ENCODE data around the gene CCDC81. TPM values are rescaled to one million over a fixed set of nuclear protein-coding genes. Genes with fewer than 3 reads are reported as not detected.

The CCDC81 gene
- total RNA-seq, 1 experiment from 2014 or later: 0.33 TPM

- no peak for TF ChIP-seq CTCF (IDR thresholded peaks at IDR 0.05; ENCODE audit: unreplicated experiment)
- DNase-seq: no peak
- BruUV-seq (replicated peaks): no TSS peak
- Mint-ChIP-seq H3K36me3 (ENCODE audit: insufficient read depth, unreplicated experiment) (peaks cover 6% of the 10 kb centered on the region), H3K9me3 (ENCODE audit: low read depth, unreplicated experiment) (no peaks in the 10 kb centered on the region), H3K4me1 (ENCODE audit: low read depth, unreplicated experiment) (peaks cover 22% of the 10 kb centered on the region), H3K27me3 (ENCODE audit: unreplicated experiment) (no peaks in the 10 kb centered on the region), H3K27ac (ENCODE audit: unreplicated experiment) (no peak overlapping the region), H3K4me3 (ENCODE audit: low read depth, unreplicated experiment) (no peak overlapping the region)
- intact Hi-C loops (cut with micrococcal nuclease; ENCODE audit: unreplicated experiment): no loop called here
- CTCF ChIA-PET: no interaction called here
Observed at GRCh38 chr11:86442420-86442819, 67.7 kb downstream of the CCDC81 start.

- CTCF ChIA-PET: no interaction called here
- Mint-ChIP-seq H3K4me1 (ENCODE audit: low read depth, unreplicated experiment) (peaks cover 22% of the 10 kb centered on the region), H3K27me3 (ENCODE audit: unreplicated experiment) (no peaks in the 10 kb centered on the region), H3K4me3 (ENCODE audit: low read depth, unreplicated experiment) (no peak overlapping the region), H3K9me3 (ENCODE audit: low read depth, unreplicated experiment) (no peaks in the 10 kb centered on the region), H3K36me3 (ENCODE audit: insufficient read depth, unreplicated experiment) (peaks cover 6% of the 10 kb centered on the region), H3K27ac (ENCODE audit: unreplicated experiment) (no peak overlapping the region)
- BruUV-seq (replicated peaks): no TSS peak
- no peak for TF ChIP-seq CTCF (IDR thresholded peaks at IDR 0.05; ENCODE audit: unreplicated experiment)
- intact Hi-C loops (cut with micrococcal nuclease; ENCODE audit: unreplicated experiment): no loop called here
- no peak for DNase-seq
Observed at GRCh38 chr11:86442827-86443226, 68.1 kb downstream of the CCDC81 start.

- no peak overlapping the region for H3K4me3 Mint-ChIP-seq (ENCODE audit: low read depth, unreplicated experiment)
- intact Hi-C loops (cut with micrococcal nuclease; ENCODE audit: unreplicated experiment): no loop called here
- H3K36me3 Mint-ChIP-seq (ENCODE audit: insufficient read depth, unreplicated experiment): peaks cover 5% of the 10 kb centered on the region
- DNase-seq: no peak
- no peak overlapping the region for H3K27ac Mint-ChIP-seq (ENCODE audit: unreplicated experiment)
- TF ChIP-seq CTCF (IDR thresholded peaks at IDR 0.05; ENCODE audit: unreplicated experiment): no peak
- no peaks in the 10 kb centered on the region for H3K9me3 Mint-ChIP-seq (ENCODE audit: low read depth, unreplicated experiment)
- CTCF ChIA-PET: no interaction called here
- H3K4me1 Mint-ChIP-seq (ENCODE audit: low read depth, unreplicated experiment): peaks cover 16% of the 10 kb centered on the region
- no TSS peak for BruUV-seq (replicated peaks)
- no peaks in the 10 kb centered on the region for H3K27me3 Mint-ChIP-seq (ENCODE audit: unreplicated experiment)
Observed at GRCh38 chr11:86443415-86443814, 68.7 kb downstream of the CCDC81 start.

- intact Hi-C loops (cut with micrococcal nuclease; ENCODE audit: unreplicated experiment): no loop called here
- BruUV-seq (replicated peaks): no TSS peak
- Mint-ChIP-seq H3K36me3 (ENCODE audit: insufficient read depth, unreplicated experiment) (no peaks in the 10 kb centered on the region), H3K27me3 (ENCODE audit: unreplicated experiment) (no peaks in the 10 kb centered on the region), H3K4me3 (ENCODE audit: low read depth, unreplicated experiment) (no peak overlapping the region), H3K4me1 (ENCODE audit: low read depth, unreplicated experiment) (peaks cover 9% of the 10 kb centered on the region), H3K27ac (ENCODE audit: unreplicated experiment) (no peak overlapping the region), H3K9me3 (ENCODE audit: low read depth, unreplicated experiment) (no peaks in the 10 kb centered on the region)
- CTCF ChIA-PET: no interaction called here
- TF ChIP-seq CTCF (IDR thresholded peaks at IDR 0.05; ENCODE audit: unreplicated experiment): no peak
- DNase-seq: no peak
Observed at GRCh38 chr11:86444981-86445380, 70.3 kb downstream of the CCDC81 start.
